ENCODE measurements around the gene PHACTR4. TPM values are rescaled to one million over a fixed set of nuclear protein-coding genes. Genes with fewer than 3 reads are reported as not detected.

PHACTR4 gene
- total RNA-seq, 1 experiment from 2014 or later, result 52.9 TPM

DNA sequence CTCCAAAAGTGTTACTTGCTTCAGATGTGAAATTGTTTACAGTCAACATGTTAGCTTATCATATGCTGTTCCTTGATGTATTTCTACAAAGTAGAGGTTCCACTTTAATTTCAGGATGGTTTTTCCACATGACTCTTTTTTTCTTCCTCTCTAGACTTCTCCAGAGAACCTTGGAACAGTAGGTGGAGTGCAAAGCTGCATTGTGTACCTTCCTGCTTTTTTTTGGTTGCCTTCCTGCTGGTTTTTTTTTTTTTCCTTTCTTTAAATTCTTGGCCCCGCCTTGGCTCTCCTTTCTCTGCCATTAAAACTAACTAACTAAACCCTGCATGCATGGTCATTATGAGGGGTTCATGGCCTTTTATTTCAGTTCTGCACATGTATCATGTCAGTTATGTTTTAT is 88.1 kb downstream of the PHACTR4 start:
- H3K9me3 Mint-ChIP-seq, result no peaks in the 10 kb centered on the region
- ATAC-seq, result no peak
- H3K4me3 Mint-ChIP-seq, result no peak overlapping the region
- POLR2A ChIA-PET, result no interaction called here
- H3K36me3 Mint-ChIP-seq, result peaks cover 16% of the 10 kb centered on the region
- H3K4me1 Mint-ChIP-seq, result peaks cover 14% of the 10 kb centered on the region
- no peak for TF ChIP-seq PRRX2 (CRISPR knock-in tag; IDR thresholded peaks at IDR 0.05)
- TF ChIP-seq SOX15 (CRISPR knock-in tag; IDR thresholded peaks at IDR 0.05), result no peak
- TF ChIP-seq, protein P1, sequence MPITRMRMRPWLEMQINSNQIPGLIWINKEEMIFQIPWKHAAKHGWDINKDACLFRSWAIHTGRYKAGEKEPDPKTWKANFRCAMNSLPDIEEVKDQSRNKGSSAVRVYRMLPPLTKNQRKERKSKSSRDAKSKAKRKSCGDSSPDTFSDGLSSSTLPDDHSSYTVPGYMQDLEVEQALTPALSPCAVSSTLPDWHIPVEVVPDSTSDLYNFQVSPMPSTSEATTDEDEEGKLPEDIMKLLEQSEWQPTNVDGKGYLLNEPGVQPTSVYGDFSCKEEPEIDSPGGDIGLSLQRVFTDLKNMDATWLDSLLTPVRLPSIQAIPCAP (CRISPR knock-in tag; IDR thresholded peaks at IDR 0.05), result no peak
- no peak for TF ChIP-seq ZNF416 (CRISPR knock-in tag; IDR thresholded peaks at IDR 0.05)
- TF ChIP-seq, protein P2, sequence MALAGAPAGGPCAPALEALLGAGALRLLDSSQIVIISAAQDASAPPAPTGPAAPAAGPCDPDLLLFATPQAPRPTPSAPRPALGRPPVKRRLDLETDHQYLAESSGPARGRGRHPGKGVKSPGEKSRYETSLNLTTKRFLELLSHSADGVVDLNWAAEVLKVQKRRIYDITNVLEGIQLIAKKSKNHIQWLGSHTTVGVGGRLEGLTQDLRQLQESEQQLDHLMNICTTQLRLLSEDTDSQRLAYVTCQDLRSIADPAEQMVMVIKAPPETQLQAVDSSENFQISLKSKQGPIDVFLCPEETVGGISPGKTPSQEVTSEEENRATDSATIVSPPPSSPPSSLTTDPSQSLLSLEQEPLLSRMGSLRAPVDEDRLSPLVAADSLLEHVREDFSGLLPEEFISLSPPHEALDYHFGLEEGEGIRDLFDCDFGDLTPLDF (CRISPR knock-in tag; IDR thresholded peaks at IDR 0.05), result no peak
- no peak for TF ChIP-seq JUN (CRISPR knock-in tag; IDR thresholded peaks at IDR 0.05)
- TF ChIP-seq TP53 (CRISPR knock-in tag; IDR thresholded peaks at IDR 0.05), result no peak
- no peak for TF ChIP-seq ATF1 (CRISPR knock-in tag; IDR thresholded peaks at IDR 0.05)
- TF ChIP-seq RORB (CRISPR knock-in tag; IDR thresholded peaks at IDR 0.05), result no peak
- H3K27ac Mint-ChIP-seq, result 0 out of 2 replicates have a peak overlapping the region, but pooled peaks have one; percentile 5
- CTCF ChIA-PET, result no interaction called here
- no peak for DNase-seq (ENCODE audit: low spot score)
- no peaks in the 10 kb centered on the region for H3K27me3 Mint-ChIP-seq (ENCODE audit: low read depth)

DNA sequence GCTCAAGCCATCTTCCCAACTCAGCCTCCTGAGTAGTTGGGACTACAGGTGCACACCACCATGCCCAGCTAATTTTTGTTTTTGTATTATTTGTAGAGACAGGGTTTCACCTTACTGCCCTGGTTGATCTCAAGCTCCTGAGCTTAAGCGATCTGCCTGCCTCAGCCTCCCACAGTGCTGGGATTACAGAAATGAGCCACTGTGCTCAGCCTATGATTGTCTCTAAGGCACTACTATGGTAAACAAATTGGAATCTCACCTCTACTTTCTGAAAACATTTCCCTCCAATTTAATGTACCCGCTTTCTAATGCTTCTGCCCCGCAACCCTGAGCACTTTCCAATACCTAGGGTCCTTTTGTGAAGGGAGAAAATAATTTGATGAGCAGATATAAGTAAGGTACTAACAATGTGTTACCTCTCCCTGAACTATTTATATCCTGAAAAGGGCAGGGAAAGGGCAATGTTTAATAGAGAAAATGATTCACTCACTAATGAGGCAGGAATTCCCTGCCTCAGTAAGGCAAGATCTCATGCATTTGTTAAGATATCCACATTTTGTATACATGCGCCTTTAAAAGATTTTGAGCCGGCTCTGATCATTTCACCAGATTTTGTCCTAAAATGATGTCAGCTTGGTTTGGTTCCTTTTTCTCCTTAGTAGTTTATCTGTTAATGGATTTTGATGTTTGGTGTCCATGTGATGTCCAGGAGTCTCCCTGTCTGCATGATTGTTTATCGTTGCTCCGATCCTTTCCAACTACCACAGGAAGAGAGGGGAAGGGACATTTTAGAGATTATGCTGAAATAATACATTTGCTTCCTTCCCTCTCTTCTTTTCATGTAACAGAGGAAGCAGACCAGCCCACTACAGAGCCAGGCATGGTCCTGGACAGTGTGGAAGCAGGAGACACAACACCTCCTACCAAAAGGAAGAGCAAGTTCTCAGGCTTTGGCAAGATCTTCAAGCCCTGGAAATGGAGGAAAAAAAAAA is 89.0 kb downstream of the PHACTR4 start:
- peak overlapping the region; percentile 40 for H3K27ac Mint-ChIP-seq
- no peak overlapping the region for H3K4me3 Mint-ChIP-seq
- ATAC-seq, result no peak
- no peaks in the 10 kb centered on the region for H3K9me3 Mint-ChIP-seq
- peaks cover 20% of the 10 kb centered on the region for H3K36me3 Mint-ChIP-seq
- no peak for DNase-seq (ENCODE audit: low spot score)
- ChIA-PET POLR2A (no interaction called here), CTCF (no interaction called here)
- no peaks in the 10 kb centered on the region for H3K27me3 Mint-ChIP-seq (ENCODE audit: low read depth)
- H3K4me1 Mint-ChIP-seq, result peaks cover 14% of the 10 kb centered on the region
- TF ChIP-seq ZNF671 (CRISPR knock-in tag; IDR thresholded peaks at IDR 0.05) (no peak), SMAD3 (CRISPR knock-in tag; IDR thresholded peaks at IDR 0.05; ENCODE audit: borderline replicate concordance) (no peak), CREB1 (CRISPR knock-in tag; IDR thresholded peaks at IDR 0.05) (no peak), NFE2L1 (CRISPR knock-in tag; IDR thresholded peaks at IDR 0.05) (no peak), FOXJ3 (CRISPR knock-in tag; IDR thresholded peaks at IDR 0.05; ENCODE audit: borderline replicate concordance) (no peak), ETV6 (CRISPR knock-in tag; IDR thresholded peaks at IDR 0.05) (no peak), MXD4 (CRISPR knock-in tag; IDR thresholded peaks at IDR 0.05; ENCODE audit: borderline replicate concordance) (no peak), ZNF121 (CRISPR knock-in tag; IDR thresholded peaks at IDR 0.05) (no peak), FOXP1 (CRISPR knock-in tag; IDR thresholded peaks at IDR 0.05; ENCODE audit: borderline replicate concordance) (no peak), ZNF396 (CRISPR knock-in tag; IDR thresholded peaks at IDR 0.05; ENCODE audit: borderline replicate concordance) (no peak), CBFB (CRISPR knock-in tag; IDR thresholded peaks at IDR 0.05; ENCODE audit: low read depth) (no peak), CREM (CRISPR knock-in tag; IDR thresholded peaks at IDR 0.05) (no peak), OVOL2 (CRISPR knock-in tag; IDR thresholded peaks at IDR 0.05; ENCODE audit: borderline replicate concordance) (no peak), ATF1 (CRISPR knock-in tag; IDR thresholded peaks at IDR 0.05) (no peak), TEAD1 (CRISPR knock-in tag; IDR thresholded peaks at IDR 0.05) (no peak), ZNF232 (CRISPR knock-in tag; IDR thresholded peaks at IDR 0.05) (no peak)
- TF ChIP-seq, protein P3, sequence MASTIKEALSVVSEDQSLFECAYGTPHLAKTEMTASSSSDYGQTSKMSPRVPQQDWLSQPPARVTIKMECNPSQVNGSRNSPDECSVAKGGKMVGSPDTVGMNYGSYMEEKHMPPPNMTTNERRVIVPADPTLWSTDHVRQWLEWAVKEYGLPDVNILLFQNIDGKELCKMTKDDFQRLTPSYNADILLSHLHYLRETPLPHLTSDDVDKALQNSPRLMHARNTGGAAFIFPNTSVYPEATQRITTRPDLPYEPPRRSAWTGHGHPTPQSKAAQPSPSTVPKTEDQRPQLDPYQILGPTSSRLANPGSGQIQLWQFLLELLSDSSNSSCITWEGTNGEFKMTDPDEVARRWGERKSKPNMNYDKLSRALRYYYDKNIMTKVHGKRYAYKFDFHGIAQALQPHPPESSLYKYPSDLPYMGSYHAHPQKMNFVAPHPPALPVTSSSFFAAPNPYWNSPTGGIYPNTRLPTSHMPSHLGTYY (CRISPR knock-in tag; IDR thresholded peaks at IDR 0.05), result no peak
- TF ChIP-seq, protein P4, sequence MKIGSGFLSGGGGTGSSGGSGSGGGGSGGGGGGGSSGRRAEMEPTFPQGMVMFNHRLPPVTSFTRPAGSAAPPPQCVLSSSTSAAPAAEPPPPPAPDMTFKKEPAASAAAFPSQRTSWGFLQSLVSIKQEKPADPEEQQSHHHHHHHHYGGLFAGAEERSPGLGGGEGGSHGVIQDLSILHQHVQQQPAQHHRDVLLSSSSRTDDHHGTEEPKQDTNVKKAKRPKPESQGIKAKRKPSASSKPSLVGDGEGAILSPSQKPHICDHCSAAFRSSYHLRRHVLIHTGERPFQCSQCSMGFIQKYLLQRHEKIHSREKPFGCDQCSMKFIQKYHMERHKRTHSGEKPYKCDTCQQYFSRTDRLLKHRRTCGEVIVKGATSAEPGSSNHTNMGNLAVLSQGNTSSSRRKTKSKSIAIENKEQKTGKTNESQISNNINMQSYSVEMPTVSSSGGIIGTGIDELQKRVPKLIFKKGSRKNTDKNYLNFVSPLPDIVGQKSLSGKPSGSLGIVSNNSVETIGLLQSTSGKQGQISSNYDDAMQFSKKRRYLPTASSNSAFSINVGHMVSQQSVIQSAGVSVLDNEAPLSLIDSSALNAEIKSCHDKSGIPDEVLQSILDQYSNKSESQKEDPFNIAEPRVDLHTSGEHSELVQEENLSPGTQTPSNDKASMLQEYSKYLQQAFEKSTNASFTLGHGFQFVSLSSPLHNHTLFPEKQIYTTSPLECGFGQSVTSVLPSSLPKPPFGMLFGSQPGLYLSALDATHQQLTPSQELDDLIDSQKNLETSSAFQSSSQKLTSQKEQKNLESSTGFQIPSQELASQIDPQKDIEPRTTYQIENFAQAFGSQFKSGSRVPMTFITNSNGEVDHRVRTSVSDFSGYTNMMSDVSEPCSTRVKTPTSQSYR (CRISPR knock-in tag; IDR thresholded peaks at IDR 0.05), result no peak
- TF ChIP-seq, protein P5, sequence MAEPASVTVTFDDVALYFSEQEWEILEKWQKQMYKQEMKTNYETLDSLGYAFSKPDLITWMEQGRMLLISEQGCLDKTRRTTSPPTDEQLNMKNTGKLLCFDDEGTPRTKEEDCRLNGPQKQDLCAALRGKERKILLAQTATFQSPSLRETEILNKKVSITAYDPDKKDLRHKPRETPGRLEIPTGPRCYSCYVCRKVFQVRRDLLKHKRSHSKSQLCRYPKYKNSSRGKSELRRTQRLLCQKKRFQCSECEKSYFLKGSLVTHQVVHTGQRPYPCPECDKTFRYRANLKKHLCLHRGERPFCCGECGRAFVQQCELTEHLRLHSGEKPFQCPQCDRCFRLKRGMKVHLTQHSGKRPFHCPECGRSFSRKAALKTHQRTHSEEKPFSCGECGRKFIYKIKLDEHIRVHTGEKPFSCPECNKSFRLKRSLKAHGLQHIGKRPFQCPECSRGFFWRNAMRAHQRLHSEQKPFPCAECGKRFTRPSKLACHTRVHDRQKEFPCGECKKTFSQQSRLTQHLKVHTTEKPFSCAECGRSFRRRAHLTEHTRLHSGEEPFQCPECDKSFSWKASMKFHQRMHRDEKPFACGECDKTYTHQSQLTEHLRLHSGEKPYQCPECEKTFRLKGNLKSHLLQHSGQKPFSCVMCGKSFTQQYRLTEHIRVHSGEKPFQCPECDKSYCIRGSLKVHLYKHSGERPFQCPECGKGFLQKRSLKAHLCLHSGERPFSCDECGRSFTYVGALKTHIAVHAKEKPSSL (CRISPR knock-in tag; conservative IDR thresholded peaks at IDR 0.05), result no peak
